B cell (primary cell): ENCODE results near the gene CTNNA3. TPM values are rescaled to one million over a fixed set of nuclear protein-coding genes. Genes with fewer than 3 reads are reported as not detected.
"Not testable (repeated sequence)": the region's sequence is repeated elsewhere in the genome, so short reads cannot be mapped to it uniquely, and the experiment has no call there.

Experiments used
- ATAC-seq: fragments of 200-7000 bp; cut with Tn5 transposase; one replicate; pipeline ENCODE4 v1.10.0; 2021; ENCODE audit warnings: low read depth, mild to moderate bottlenecking, moderate number of reproducible peaks, moderate library complexity
- CTCF ChIA-PET: fragments of 350-600 bp; sonication (Branson Sonifier 250); formaldehyde crosslinking; loops from one replicate; lab custom pipeline; 2021; ENCODE audit warnings: antibody characterized with exemption, inconsistent platforms; lab: Charles Lee
- POLR2A ChIA-PET: fragments of 350-600 bp; sonication (Branson Sonifier 250); formaldehyde crosslinking; loops from one replicate; lab custom pipeline; 2021; ENCODE audit warnings: antibody characterized with exemption; lab: Charles Lee
- DNase-seq: peaks from one replicate; pipeline ENCODE4 v3.0.0; 2013
- H2AFZ ChIP-seq: 2 replicates; pipeline ENCODE4 v1.6.1; 2012; ENCODE audit warnings: mild to moderate bottlenecking, low read depth, low read length; ENCODE audit not compliant: insufficient read depth, poor library complexity, severe bottlenecking
- H3K27ac ChIP-seq, 2 donors: 1 replicate in 1 of 2; 2 replicates in 1 of 2; pipeline ENCODE4 v1.5.1; 2012 to 2013; ENCODE audit warnings: low read length in 2 of 2, mild to moderate bottlenecking in 2 of 2, moderate library complexity in 1 of 2
- H3K27me3 ChIP-seq, 4 experiments: fragments of 200-600 bp in 1 of 4; sonication (generic) in 1 of 4; replicated peaks in 1 of 4; 1 replicate in 2 of 4; 2 replicates in 2 of 4; pipeline versions ENCODE4 v1.6.1 to v1.7.0; 2013 to 2016; ENCODE audit warnings: low read length in 3 of 4, mild to moderate bottlenecking in 2 of 4, mixed read lengths in 1 of 4, moderate library complexity in 1 of 4; ENCODE audit not compliant: insufficient read depth in 4 of 4, control insufficient read depth in 3 of 4; ENCODE audit errors: control extremely low read depth in 1 of 4
- H3K36me3 ChIP-seq, 2 experiments: replicated peaks in 1 of 2; 1 replicate in 1 of 2; 2 replicates in 1 of 2; pipeline versions ENCODE4 v1.6.1 to v1.7.1; 2013; ENCODE audit warnings: low read length in 1 of 2; ENCODE audit not compliant: insufficient read depth in 2 of 2, control insufficient read depth in 1 of 2; ENCODE audit errors: control extremely low read depth in 1 of 2, extremely low read depth in 1 of 2
- H3K4me1 ChIP-seq, 2 donors: fragments of 200-600 bp in 1 of 2; sonication (generic) in 1 of 2; 1 replicate in 1 of 2; 2 replicates in 1 of 2; pipeline versions ENCODE4 v1.5.1 to v1.6.1; 2013 to 2017; ENCODE audit warnings: low read length in 2 of 2; ENCODE audit not compliant: control insufficient read depth in 2 of 2, insufficient read depth in 2 of 2
- H3K4me2 ChIP-seq: replicated peaks from 2 replicates; pipeline ENCODE3; 2012; ENCODE audit warnings: mild to moderate bottlenecking, low read depth, low read length; ENCODE audit not compliant: poor library complexity, severe bottlenecking
- H3K4me3 ChIP-seq, 5 experiments: fragments of 200-600 bp in 1 of 5; sonication (generic) in 1 of 5; 1 replicate in 3 of 5; 2 replicates in 2 of 5; pipeline versions ENCODE4 v1.5.1 to v1.7.0; 2011 to 2016; ENCODE audit warnings: low read length in 4 of 5, mild to moderate bottlenecking in 4 of 5, low read depth in 2 of 5, control low read depth in 1 of 5, moderate library complexity in 1 of 5; ENCODE audit not compliant: insufficient read depth in 1 of 5; ENCODE audit errors: control extremely low read depth in 1 of 5, extremely low read depth in 1 of 5
- H3K79me2 ChIP-seq: fragments of 200-600 bp; sonication (generic); one replicate; pipeline ENCODE4 v1.6.0; 2016; ENCODE audit warnings: low read length; ENCODE audit not compliant: control insufficient read depth, insufficient read depth
- H3K9ac ChIP-seq: fragments of 200-600 bp; sonication (generic); 2 replicates; pipeline ENCODE4 v1.6.1; 2017; ENCODE audit warnings: mild to moderate bottlenecking, low read length, moderate library complexity
- H3K9me3 ChIP-seq, 3 donors: one replicate each; pipeline versions ENCODE4 v1.6.1 to v1.7.1; 2013; ENCODE audit warnings: low read length in 2 of 3; ENCODE audit not compliant: control insufficient read depth in 2 of 3, insufficient read depth in 1 of 3; ENCODE audit errors: control extremely low read depth in 1 of 3
- H4K20me1 ChIP-seq: 2 replicates; pipeline ENCODE4 v1.6.0; 2012; ENCODE audit warnings: mild to moderate bottlenecking, low read length; ENCODE audit not compliant: insufficient read depth, control insufficient read depth, poor library complexity, severe bottlenecking
- H3K27ac Mint-ChIP-seq: one replicate; pipeline ENCODE4 v1.8.0; 2021; ENCODE audit warnings: mixed read lengths
- H3K27me3 Mint-ChIP-seq: one replicate; pipeline ENCODE4 v1.8.0; 2021; ENCODE audit warnings: mixed read lengths
- H3K4me1 Mint-ChIP-seq: one replicate; pipeline ENCODE4 v1.8.0; 2021; ENCODE audit warnings: mixed read lengths
- H3K4me3 Mint-ChIP-seq: one replicate; pipeline ENCODE4 v1.8.0; 2021; ENCODE audit warnings: mixed read lengths
- H3K9me3 Mint-ChIP-seq: one replicate; pipeline ENCODE4 v1.8.0; 2022; ENCODE audit warnings: mixed read lengths; ENCODE audit not compliant: insufficient read depth
- CTCF ChIP-seq: fragments of 200-600 bp; IDR thresholded peaks from one replicate; pipeline ENCODE4 v1.8.0; 2022; ENCODE audit warnings: antibody characterized with exemption, mild to moderate bottlenecking
- EZH2 ChIP-seq: IDR thresholded peaks from 2 replicates; pipeline ENCODE4 v1.6.1; 2012; ENCODE audit warnings: borderline replicate concordance, low read depth, mild to moderate bottlenecking, moderate library complexity, low read length; ENCODE audit not compliant: insufficient read depth, poor library complexity, severe bottlenecking
- WGBS: methylation state at CpG from one replicate; pipeline ENCODE4 v1.1.5; 2013; ENCODE audit warnings: missing lambda C conversion rate; ENCODE audit not compliant: insufficient coverage; 5-methylcytosine and 5-hydroxymethylcytosine counted together
- intact Hi-C: fragments of 100-400 bp; cut with micrococcal nuclease; formaldehyde crosslinking; loops from one replicate; pipeline ENCODE4 v1.10.0; 2022
- polyA plus RNA-seq: library from polyadenylated mRNA; depleted of rRNA; stranded (reverse); fragments of >200 nt; gene quantifications from 2 replicates; pipeline ENCODE4 v1.2.3, GENCODE V29; 2012
- total RNA-seq, 2 donors: library from RNA; stranded (reverse); fragments of 120-200 nt in 1 of 2; gene quantifications; 1 replicate in 1 of 2; 2 replicates in 1 of 2; pipeline versions ENCODE4 v1.2.3 to v1.2.4, GENCODE V29; 2013 to 2022

CTNNA3 gene
- total and polyA plus RNA-seq, 2 donors (not counting 1 experiment from before 2014, with no cell fraction given), result 0.01 TPM; not detected in 1

- Mint-ChIP-seq H3K4me1 (no peaks in the 10 kb centered on the region), H3K27me3 (no peaks in the 10 kb centered on the region), H3K4me3 (no peak overlapping the region), H3K27ac (no peak overlapping the region), H3K9me3 (no peaks in the 10 kb centered on the region)
- H3K36me3 ChIP-seq, result no peaks in the 10 kb centered on the region
- H2AFZ ChIP-seq, result no peak overlapping the region
- no peak overlapping the region for H3K27ac ChIP-seq
- 93% methylated on average over 3 of the region's 5 CpGs for WGBS
- no peak overlapping the region for H3K4me3 ChIP-seq
- ChIA-PET CTCF (no interaction called here), POLR2A (no interaction called here)
- no peaks in the 10 kb centered on the region for H4K20me1 ChIP-seq
- intact Hi-C loops, result no loop called here
- no peaks in the 10 kb centered on the region for H3K9me3 ChIP-seq
- no peak for DNase-seq
- H3K9ac ChIP-seq, result no peak overlapping the region
- H3K79me2 ChIP-seq, result no peaks in the 10 kb centered on the region
- H3K4me1 ChIP-seq, result no peaks in the 10 kb centered on the region
- no peak overlapping the region for H3K4me2 ChIP-seq
- TF ChIP-seq CTCF (no peak), EZH2 (no peak)
- ATAC-seq, result no peak
- no peaks in the 10 kb centered on the region for H3K27me3 ChIP-seq
Measured at GRCh38 chr10:67571503-67571902, 124.5 kb downstream of the CTNNA3 start.

- H3K27ac Mint-ChIP-seq, H3K4me1 ChIP-seq, H3K27me3 Mint-ChIP-seq, H3K27ac ChIP-seq, H2AFZ ChIP-seq, H3K4me2 ChIP-seq, POLR2A ChIA-PET, ATAC-seq, H3K27me3 ChIP-seq, H3K79me2 ChIP-seq, H3K4me3 ChIP-seq, H3K9me3 ChIP-seq, H3K36me3 ChIP-seq, H3K9me3 Mint-ChIP-seq, H3K4me1 Mint-ChIP-seq, H3K4me3 Mint-ChIP-seq, DNase-seq, H4K20me1 ChIP-seq, CTCF ChIA-PET, intact Hi-C loops, H3K9ac ChIP-seq: not testable (repeated sequence)
- WGBS, result 98% methylated on average over 12 of the region's 14 CpGs
Measured at GRCh38 chr10:67558311-67558710, 137.7 kb downstream of the CTNNA3 start.
